ENCODE data around the gene IVD. TPM values are rescaled to one million over a fixed set of nuclear protein-coding genes. Genes with fewer than 3 reads are reported as not detected.

Gene IVD
- total RNA-seq, 4 donors from 2014 or later = 38.8 to 50.7 (median 44.7) TPM

GRCh38 chr15:40464595-40465185 lies 59.1 kb downstream of the IVD start:
- Histone ChIP-seq H3K4me1 (peaks cover 0 to 7% (median under 1%) of the 10 kb centered on the region in 4 donors), H3K4me3 (no peak overlapping the region), H3K27ac (replicated peaks in 1 of 4) (no peak overlapping the region), H3K27me3 (no peaks in the 10 kb centered on the region), H3K36me3 (peaks cover 24 to 79% (median 68%) of the 10 kb centered on the region in 4 donors), H3K9me3 (no peaks in the 10 kb centered on the region)
- WGBS = 95% methylated on average over 3 of the region's 3 CpGs
- DNase-seq (ENCODE audit: extremely low spot score) = no peak
- no peak for TF ChIP-seq POLR2AphosphoS5 (IDR thresholded peaks at IDR 0.05)
- TF ChIP-seq, protein P1, sequence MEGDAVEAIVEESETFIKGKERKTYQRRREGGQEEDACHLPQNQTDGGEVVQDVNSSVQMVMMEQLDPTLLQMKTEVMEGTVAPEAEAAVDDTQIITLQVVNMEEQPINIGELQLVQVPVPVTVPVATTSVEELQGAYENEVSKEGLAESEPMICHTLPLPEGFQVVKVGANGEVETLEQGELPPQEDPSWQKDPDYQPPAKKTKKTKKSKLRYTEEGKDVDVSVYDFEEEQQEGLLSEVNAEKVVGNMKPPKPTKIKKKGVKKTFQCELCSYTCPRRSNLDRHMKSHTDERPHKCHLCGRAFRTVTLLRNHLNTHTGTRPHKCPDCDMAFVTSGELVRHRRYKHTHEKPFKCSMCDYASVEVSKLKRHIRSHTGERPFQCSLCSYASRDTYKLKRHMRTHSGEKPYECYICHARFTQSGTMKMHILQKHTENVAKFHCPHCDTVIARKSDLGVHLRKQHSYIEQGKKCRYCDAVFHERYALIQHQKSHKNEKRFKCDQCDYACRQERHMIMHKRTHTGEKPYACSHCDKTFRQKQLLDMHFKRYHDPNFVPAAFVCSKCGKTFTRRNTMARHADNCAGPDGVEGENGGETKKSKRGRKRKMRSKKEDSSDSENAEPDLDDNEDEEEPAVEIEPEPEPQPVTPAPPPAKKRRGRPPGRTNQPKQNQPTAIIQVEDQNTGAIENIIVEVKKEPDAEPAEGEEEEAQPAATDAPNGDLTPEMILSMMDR (IDR thresholded peaks at IDR 0.05) = no peak
- no peak for TF ChIP-seq POLR2A (IDR thresholded peaks at IDR 0.05; ENCODE audit: low read depth)
- TF ChIP-seq EP300 (IDR thresholded peaks at IDR 0.05) = no peak
- intact Hi-C loops (cut with DNase I) = no loop called here

DNA sequence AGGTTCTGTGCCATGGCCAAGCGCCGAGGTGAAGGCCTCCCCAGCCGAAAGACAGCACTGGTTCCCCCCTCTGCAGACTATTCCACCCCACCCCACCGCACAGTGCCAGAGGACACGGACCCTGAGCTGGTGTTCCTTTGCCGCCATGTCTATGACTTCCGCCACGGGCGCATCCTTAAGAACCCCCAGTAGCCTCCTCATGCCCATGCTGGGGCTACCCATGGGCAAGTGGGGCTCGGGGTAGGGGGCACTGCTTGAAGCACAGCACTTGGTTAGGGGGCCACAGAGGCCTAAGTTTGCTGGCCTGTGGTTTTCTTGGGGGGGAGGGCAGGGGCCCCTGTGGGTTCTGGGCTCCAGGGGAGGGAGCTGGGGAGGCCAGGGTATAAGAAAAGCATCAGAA lies 60.3 kb downstream of the IVD start:
- H3K27me3 ChIP-seq = no peaks in the 10 kb centered on the region
- no peak for TF ChIP-seq POLR2AphosphoS5 (IDR thresholded peaks at IDR 0.05)
- TF ChIP-seq EP300 (IDR thresholded peaks at IDR 0.05) = no peak
- TF ChIP-seq, protein P1 (IDR thresholded peaks at IDR 0.05) = no peak
- no peak overlapping the region for H3K4me3 ChIP-seq
- intact Hi-C loops (cut with DNase I) = no loop called here
- peaks cover 6 to 17% (median 9%) of the 10 kb centered on the region in 4 donors for H3K4me1 ChIP-seq
- H3K36me3 ChIP-seq = peaks cover 22 to 69% (median 60%) of the 10 kb centered on the region in 4 donors
- no peak for DNase-seq (ENCODE audit: extremely low spot score)
- 100% methylated on average over 1 of the region's 10 CpGs for WGBS
- no peaks in the 10 kb centered on the region for H3K9me3 ChIP-seq
- no peak overlapping the region for H3K27ac ChIP-seq (replicated peaks in 1 of 4)

- H3K4me3 ChIP-seq = no peak overlapping the region
- WGBS = 56% methylated on average over 4 of the region's 7 CpGs
- DNase-seq (ENCODE audit: extremely low spot score) = no peak
- no peak overlapping the region for H3K27ac ChIP-seq (replicated peaks in 1 of 4)
- H3K36me3 ChIP-seq = peaks cover 22 to 62% (median 59%) of the 10 kb centered on the region in 4 donors
- H3K4me1 ChIP-seq = peaks cover 6 to 21% (median 11%) of the 10 kb centered on the region in 4 donors
- TF ChIP-seq POLR2A (IDR thresholded peaks at IDR 0.05; ENCODE audit: low read depth) = no peak
- no peak for TF ChIP-seq EP300 (IDR thresholded peaks at IDR 0.05)
- TF ChIP-seq, protein P1 (IDR thresholded peaks at IDR 0.05) = no peak
- no peak for TF ChIP-seq POLR2AphosphoS5 (IDR thresholded peaks at IDR 0.05)
- H3K27me3 ChIP-seq = no peaks in the 10 kb centered on the region
- no peaks in the 10 kb centered on the region for H3K9me3 ChIP-seq
- intact Hi-C loops (cut with DNase I) = no loop called here
These were observed 61.0 kb downstream of the IVD start for GRCh38 chr15:40466426-40467260.

- Histone ChIP-seq H3K4me1 (peaks cover 12 to 27% (median 17%) of the 10 kb centered on the region in 4 donors), H3K27me3 (no peaks in the 10 kb centered on the region), H3K36me3 (peaks cover 22 to 56% (median 53%) of the 10 kb centered on the region in 4 donors), H3K27ac (replicated peaks in 1 of 4) (no peak overlapping the region), H3K4me3 (no peak overlapping the region), H3K9me3 (no peaks in the 10 kb centered on the region)
- DNase-seq (ENCODE audit: extremely low spot score) = no peak
- TF ChIP-seq, protein P1 (IDR thresholded peaks at IDR 0.05) = no peak
- TF ChIP-seq POLR2A (IDR thresholded peaks at IDR 0.05; ENCODE audit: low read depth) (no peak), POLR2AphosphoS5 (IDR thresholded peaks at IDR 0.05) (no peak), EP300 (IDR thresholded peaks at IDR 0.05) (no peak)
- intact Hi-C loops (cut with DNase I) = no loop called here
These were observed 61.6 kb downstream of the IVD start for GRCh38 chr15:40467261-40467615.

Data from esophagus muscularis mucosa (tissue), 4 donors.